HG02885 (cell line): ENCODE data around the gene CLCN5.

Experiments used
- ATAC-seq: cut with Tn5 transposase; IDR thresholded peaks from one replicate; pipeline ENCODE4 v1.9.1; 2021; ENCODE audit warnings: mild to moderate bottlenecking; ENCODE audit not compliant: unreplicated experiment, poor library complexity

Gene CLCN5

GRCh38 chrX:49930039-49930438, 7.6 kb downstream of the CLCN5 start:
- no peak for ATAC-seq

GRCh38 chrX:49932791-49933190, 10.4 kb downstream of the CLCN5 start:
- ATAC-seq = no peak

GRCh38 chrX:49934148-49934547, 11.8 kb downstream of the CLCN5 start:
- ATAC-seq = no peak

GRCh38 chrX:49934729-49935128, 12.3 kb downstream of the CLCN5 start:
- no peak for ATAC-seq

GRCh38 chrX:49947781-49948180, 25.4 kb downstream of the CLCN5 start:
- no peak for ATAC-seq

GRCh38 chrX:49949961-49950360, 27.6 kb downstream of the CLCN5 start:
- ATAC-seq = no peak

- no peak for ATAC-seq
Measured at GRCh38 chrX:49951524-49952193, 29.3 kb downstream of the CLCN5 start.

GRCh38 chrX:49956313-49956712, 33.9 kb downstream of the CLCN5 start:
- no peak for ATAC-seq

- no peak for ATAC-seq
Measured at GRCh38 chrX:49958727-49959485, 36.5 kb downstream of the CLCN5 start.

- no peak for ATAC-seq
Measured at GRCh38 chrX:49959602-49960001, 37.2 kb downstream of the CLCN5 start.

- ATAC-seq = no peak
Measured at GRCh38 chrX:49960061-49960460, 37.7 kb downstream of the CLCN5 start.

- no peak for ATAC-seq
Measured at GRCh38 chrX:49970674-49971073, 48.3 kb downstream of the CLCN5 start.

- ATAC-seq = no peak
Measured at GRCh38 chrX:49972328-49972860, 50.0 kb downstream of the CLCN5 start.

GRCh38 chrX:49976682-49977197, 54.3 kb downstream of the CLCN5 start:
- no peak for ATAC-seq

- ATAC-seq = no peak
Measured at GRCh38 chrX:49977319-49978090, 55.1 kb downstream of the CLCN5 start.

- ATAC-seq = no peak
Measured at GRCh38 chrX:49978176-49978575, 55.8 kb downstream of the CLCN5 start.

- ATAC-seq = no peak
Measured at GRCh38 chrX:49986058-49986457, 63.7 kb downstream of the CLCN5 start.

- ATAC-seq = no peak
Measured at GRCh38 chrX:49987651-49988050, 65.3 kb downstream of the CLCN5 start.

GRCh38 chrX:49988143-49988542, 65.7 kb downstream of the CLCN5 start:
- ATAC-seq = no peak

GRCh38 chrX:49991758-49992157, 69.4 kb downstream of the CLCN5 start:
- ATAC-seq = no peak

GRCh38 chrX:49992853-49993252, 70.5 kb downstream of the CLCN5 start:
- no peak for ATAC-seq
